HG02642 (cell line): ENCODE results near the gene AKAP9.
"Not testable (repeated sequence)": the region's sequence is repeated elsewhere in the genome, so short reads cannot be mapped to it uniquely, and the experiment has no call there.

Experiments
- ATAC-seq: cut with Tn5 transposase; IDR thresholded peaks from one replicate; pipeline ENCODE4 v1.9.1; 2021; ENCODE audit warnings: mild to moderate bottlenecking; ENCODE audit not compliant: unreplicated experiment, poor library complexity

Gene AKAP9

GRCh38 chr7:92119213-92119759 lies 178.6 kb downstream of the AKAP9 start:
- no peak for ATAC-seq

DNA sequence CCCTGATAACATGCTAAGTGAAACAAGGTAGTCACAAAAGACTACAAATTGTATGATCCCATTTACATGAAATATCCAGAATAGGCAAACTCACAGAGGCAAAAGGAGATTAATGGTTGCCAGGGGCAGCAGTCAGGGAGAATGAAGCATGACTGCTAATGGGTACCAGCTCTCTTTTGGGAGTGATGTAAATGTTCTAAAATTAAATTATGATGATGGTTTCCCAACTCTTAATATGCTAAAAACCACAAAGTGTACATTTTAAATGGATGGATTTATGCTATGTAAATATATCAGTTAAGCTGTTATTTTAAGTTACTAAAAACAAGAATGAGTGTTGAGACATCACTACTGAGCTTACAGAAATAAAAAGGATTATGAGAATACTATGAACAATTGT lies 181.0 kb downstream of the AKAP9 start:
- no peak for ATAC-seq

GRCh38 chr7:92131093-92131492 lies 190.4 kb downstream of the AKAP9 start:
- ATAC-seq, result no peak

DNA sequence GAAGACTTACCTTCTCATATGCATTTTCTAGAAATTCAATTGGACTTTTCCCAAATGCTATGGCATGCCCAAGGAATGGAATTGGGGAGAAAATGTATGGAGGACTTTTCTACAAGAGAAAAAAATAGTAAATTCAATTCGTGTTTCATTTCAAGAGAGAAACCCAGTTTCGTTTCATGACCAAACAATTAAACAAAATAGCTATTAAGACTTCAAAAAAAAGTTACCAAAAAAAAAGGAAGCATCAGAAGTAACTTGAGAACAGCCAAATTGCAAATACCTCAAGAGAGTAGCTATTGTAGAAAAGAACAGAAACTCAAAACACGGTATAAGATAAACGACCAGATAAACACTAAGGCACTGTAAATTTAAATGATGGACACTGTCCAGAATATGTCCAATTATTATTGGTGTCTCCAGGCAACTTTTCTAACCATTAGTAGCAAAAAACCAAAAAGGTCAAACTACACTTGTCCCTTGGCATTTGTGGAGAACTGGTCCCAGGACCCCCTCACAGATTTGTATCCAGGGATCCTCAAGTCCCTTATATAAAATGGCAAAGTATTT lies 191.2 kb downstream of the AKAP9 start:
- ATAC-seq, result no peak

DNA sequence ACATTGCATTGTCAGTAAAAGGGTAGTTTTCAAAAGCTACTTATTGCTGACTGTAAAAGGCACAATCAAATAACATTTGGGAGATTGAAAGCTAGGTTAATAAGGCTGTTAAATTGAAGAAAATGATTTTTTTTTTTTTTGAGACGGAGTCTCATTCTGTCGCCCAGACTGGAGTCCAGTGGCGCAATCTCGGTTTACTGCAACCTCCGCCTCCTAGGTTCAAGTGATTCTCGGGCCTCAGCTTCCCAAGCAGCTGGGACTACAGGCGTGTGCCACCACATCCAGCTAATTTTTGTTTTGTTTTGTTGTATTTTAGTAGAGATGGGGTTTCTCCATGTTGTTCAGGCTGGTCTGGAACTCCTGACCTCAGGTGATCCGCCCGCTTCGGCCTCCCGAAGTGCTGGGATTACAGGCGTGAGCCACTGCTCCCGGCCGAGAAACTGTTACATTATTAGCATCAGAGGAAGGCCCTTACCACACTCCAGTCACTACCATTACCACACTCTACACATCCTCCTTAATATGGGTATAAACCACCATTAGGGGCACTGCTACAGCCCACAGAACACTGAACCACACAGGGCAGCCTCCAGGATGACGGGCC lies 192.6 kb downstream of the AKAP9 start:
- ATAC-seq, result no peak

DNA sequence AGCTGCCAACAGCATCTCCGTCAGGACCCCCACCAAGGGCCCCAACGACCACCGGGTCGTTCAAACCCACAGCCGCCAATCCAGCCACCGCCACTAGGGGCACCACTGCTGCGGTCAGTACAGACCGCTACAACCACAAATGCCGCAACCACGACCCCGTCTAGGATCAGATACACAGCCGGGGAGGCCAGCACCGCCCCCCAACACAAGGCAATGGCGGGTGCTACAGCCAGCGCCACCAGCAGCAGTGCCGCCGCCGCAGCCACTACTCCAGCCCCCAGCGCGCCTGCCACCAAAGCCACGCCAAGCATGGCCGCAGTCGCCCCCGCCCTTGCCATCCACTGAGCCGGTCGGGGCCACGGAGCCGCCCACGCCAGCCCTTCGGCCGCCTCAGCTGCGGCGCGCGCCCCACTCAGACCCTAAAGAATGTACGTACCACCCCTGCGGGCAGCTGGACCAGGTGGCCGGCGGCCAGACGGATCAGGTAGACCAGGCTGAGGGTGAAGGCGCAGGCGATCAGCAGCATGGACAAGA lies 193.1 kb downstream of the AKAP9 start:
- ATAC-seq, result peak; percentile 42

GRCh38 chr7:92134271-92135051 lies 193.8 kb downstream of the AKAP9 start, which contains the start of gene CYP51A1:
Gene CYP51A1, minus strand, starts transcription at chr7:92134477. Its CDS starts 113 bp downstream, at chr7:92134364.
- peak; percentile 88 for ATAC-seq

DNA sequence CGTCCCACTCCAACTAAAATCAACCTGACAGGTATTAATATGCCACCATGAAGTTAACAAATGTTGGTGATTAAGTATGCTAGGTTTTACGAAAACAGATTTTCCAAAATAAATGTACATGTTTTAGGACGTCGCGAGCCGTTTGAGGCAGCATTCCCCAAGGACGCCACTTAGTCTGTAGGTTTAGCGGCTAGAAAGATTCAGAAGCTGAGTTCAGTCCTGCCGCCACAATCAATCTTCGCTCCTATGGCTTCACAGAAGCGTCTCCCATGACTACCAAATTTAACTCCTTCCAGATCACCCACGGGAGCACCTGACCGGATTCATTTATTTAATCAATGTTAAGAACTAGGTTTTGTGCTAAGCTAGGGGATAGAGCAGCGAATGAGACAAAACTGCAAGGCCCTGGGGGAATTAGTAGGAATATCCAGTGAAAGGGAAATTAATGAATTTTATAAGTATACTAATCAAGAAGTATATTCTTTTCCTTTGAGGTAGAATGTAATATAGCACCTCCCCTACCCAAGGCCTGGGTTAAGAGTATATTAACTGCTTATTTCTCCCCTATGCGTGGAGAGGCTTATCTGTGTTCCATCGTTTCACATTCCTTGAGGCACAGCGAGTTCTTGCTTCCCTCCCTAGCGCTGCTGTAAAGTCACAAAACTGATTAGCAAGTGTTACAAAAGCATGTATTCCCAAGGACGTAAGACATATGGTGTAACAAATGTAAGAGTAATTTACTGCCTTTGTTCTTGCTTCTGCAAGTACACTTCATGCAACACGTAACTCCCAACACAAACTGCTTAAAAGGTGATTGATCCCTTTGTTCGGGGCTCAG lies 194.6 kb downstream of the AKAP9 start:
- ATAC-seq, result no peak

GRCh38 chr7:92137557-92137956 lies 196.9 kb downstream of the AKAP9 start:
- no peak for ATAC-seq

- no peak for ATAC-seq
These were observed 200.5 kb downstream of the AKAP9 start for GRCh38 chr7:92141161-92141560.

DNA sequence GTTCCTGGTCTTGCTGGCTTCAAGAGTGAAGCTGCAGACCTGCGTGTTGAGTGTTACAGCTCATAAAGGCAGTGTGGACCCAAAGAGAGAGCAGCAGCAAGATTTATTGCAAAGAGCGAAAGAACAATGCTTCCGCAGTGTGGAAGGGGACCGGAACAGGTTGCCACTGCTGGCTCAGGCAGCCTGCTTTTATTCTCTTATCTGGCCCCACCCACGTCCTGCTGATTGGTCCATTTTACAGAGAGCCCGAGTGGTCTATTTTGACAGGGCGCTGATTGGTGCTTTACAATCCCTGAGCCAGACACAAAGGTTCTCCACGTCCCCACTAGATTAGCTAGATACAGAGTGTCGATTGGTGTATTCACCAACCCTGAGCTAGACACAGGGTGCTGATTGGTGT lies 202.1 kb downstream of the AKAP9 start:
- not testable (repeated sequence) for ATAC-seq

- ATAC-seq, result not testable (repeated sequence)
These were observed 202.7 kb downstream of the AKAP9 start for GRCh38 chr7:92143192-92143880.

- ATAC-seq, result no peak
These were observed 209.1 kb downstream of the AKAP9 start for GRCh38 chr7:92149736-92150239.

- no peak for ATAC-seq
These were observed 209.9 kb downstream of the AKAP9 start for GRCh38 chr7:92150450-92151017.

DNA sequence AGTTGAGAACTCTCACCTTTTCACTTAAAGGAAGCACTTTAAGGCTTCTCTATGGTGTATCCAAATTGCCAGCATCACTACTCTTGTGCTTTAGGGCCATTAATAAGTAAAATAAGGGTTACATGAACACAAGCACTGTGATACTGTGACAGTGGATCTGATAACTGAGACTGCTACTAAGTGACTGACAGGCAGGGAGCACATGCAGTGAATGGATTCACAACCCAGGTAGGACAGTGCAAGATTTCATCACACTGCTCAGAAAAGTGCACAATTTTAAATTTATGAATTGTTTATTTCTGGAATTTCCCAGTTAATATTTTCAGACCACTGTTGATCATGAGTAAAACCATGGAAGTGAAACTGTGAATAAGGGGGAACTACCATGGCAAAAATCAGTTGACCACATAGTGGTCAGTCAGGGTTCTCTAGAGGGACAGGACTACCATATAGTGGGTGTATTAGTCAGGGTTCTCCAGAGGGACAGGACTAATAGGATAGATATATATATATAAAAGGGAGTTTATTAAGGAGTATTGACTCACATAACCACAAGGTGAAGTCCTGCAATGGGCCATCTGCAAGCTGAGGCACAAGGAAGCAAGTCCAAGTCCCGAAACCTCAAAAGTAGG lies 214.6 kb downstream of the AKAP9 start:
- no peak for ATAC-seq

DNA sequence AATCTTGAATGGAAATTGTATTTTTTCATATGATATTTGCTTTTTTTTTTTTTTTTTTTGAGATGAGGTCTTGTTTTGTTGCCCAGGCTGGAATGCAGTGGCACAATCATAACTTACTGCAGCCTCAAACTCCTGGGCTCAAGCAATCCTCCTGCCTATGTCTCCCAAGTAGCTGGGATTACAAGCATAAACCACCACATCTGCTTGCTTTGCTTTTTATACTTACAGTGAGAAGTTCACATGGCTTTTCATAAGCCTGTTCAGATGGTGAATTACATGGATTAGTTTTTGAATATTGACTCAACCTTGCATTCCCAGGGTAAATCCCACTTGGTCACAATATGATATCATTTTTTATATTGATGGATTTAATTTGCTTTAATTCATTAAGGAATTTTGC lies 216.3 kb downstream of the AKAP9 start:
- no peak for ATAC-seq

DNA sequence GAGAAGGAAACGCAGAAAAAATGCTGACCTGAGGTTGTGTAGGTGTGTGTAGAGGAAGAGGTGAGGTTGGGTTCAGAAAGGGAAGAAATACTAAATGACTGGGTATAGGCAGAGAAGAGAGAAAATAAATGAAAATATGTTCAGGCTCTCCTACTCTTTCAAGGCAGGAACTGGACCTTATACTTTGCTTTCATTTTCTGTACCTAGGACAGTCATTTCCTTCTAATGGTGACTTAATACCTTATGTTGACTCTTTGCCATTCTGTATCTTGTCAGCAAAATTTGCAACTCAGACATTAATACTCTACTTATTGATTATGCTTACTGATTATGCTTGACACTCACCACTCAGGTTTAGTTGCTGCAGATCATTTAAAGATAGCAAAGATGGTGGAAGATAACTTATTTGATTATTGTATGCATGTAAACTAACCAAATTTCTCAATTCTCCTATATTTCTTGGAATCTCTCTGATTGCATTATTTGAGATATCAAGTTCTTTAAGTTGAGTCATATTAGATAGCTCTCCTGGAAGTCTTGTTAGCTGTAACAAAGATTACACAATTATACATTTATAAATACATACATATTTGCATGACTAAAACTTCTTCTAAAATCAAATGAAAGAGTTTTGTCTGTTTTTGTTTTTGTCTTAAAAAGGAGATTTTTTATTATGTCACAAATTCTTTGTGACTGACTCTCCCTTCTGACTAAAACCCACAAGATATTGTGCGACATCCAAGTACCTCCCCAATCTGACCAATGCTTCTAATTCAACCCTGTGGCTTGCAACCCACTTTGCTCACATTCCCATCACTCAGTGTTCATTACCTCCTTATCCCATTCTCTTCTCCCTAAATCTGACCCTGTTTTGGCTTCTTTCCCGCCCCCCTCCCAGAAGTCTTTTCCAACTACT lies 218.3 kb downstream of the AKAP9 start:
- ATAC-seq, result peak; percentile 71
